Measurements from ENCODE around the gene MDM4.

Gene MDM4

DNA sequence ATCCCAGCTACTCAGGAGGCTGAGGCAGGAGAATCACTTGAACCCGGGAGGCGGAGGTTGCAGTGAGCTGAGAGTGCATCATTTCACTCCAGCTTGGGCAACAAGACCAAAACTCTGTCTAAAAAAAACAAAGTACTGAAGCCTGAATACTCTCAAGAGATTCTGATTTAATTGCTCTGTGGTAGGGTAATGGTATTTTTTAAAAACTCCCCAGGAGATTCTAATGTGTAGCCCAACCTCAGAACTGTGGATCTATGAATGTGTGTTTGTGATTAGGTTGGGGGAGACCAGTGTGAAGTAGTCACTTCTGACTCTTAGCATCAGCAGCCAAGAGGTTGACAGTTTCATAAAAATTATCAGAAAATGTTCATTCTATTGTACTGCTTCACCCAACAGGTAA, 43.5 kb upstream of the MDM4 start:
- no peak for TF ChIP-seq CTCF (conservative IDR thresholded peaks at IDR 0.05; ENCODE audit: control insufficient read depth, insufficient read depth, low read depth, low read length)
- H3K4me3 ChIP-seq (ENCODE audit: control insufficient read depth, low read depth, low read length): no peak overlapping the region
- DNase-seq (ENCODE audit: low read depth): no peak

GRCh38 chr1:204473400-204473965, 42.7 kb upstream of the MDM4 start:
- no peak overlapping the region for H3K4me3 ChIP-seq (ENCODE audit: control insufficient read depth, low read depth, low read length)
- no peak for DNase-seq (ENCODE audit: low read depth)
- no peak for TF ChIP-seq CTCF (conservative IDR thresholded peaks at IDR 0.05; ENCODE audit: control insufficient read depth, insufficient read depth, low read depth, low read length)

DNA sequence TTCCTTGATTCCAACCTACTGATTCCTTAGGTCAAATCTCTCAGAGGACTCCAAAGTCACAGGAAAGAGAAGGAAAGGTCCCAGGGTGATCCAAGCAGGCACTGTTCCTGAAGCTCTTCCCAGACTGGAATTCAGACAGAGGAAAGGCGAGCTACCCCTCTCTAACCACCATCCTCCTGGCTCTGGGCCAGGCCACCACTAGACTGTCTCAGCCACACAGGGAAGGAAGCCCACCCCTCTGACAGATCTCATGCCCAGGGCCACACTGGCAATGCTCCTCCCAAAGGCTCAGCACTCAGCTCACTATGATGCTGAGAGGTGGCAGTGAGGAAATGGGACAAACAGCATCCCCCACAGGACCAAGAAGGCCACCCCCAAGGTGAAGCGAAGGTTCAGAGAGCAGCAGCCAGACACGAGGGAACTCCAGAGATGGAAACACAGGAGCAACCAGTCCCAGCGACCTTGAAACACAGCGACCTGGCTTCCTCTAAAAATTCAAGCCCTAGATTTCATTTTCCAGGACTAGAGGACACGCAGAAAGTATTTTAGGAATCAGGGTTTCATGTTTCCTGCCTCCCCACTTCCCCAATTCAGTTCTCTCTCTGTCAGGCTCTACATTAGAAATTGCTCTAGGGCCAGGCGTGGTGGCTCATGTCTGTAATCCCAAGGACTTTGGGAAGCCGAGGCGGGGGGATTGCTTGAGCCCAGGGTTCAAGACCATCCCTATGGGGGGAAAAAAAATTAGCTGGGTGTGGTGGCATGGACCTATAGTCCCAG, 40.4 kb upstream of the MDM4 start:
- DNase-seq (ENCODE audit: low read depth): no peak
- TF ChIP-seq CTCF (conservative IDR thresholded peaks at IDR 0.05; ENCODE audit: control insufficient read depth, insufficient read depth, low read depth, low read length): no peak
- H3K4me3 ChIP-seq (ENCODE audit: control insufficient read depth, low read depth, low read length): no peak overlapping the region

DNA sequence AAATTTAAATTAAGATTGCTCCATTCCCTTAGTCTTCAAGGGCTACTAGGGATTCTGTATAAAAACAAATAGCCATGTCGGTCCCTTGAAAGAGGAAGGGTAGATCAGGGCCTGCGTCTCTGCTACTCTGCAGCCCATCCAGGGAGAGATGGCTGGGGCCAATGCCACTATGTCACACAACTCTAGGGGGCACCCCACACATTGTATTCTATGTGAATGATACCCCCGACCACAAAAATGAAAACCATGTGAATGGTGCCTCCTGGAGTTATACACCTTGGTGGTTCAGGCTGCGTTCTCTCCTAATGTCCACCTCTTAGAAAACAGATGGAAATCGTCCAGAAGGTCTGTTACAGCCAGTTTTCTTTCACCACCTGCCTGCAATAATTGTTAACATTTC, 39.6 kb upstream of the MDM4 start:
- no peak for TF ChIP-seq CTCF (conservative IDR thresholded peaks at IDR 0.05; ENCODE audit: control insufficient read depth, insufficient read depth, low read depth, low read length)
- no peak overlapping the region for H3K4me3 ChIP-seq (ENCODE audit: control insufficient read depth, low read depth, low read length)
- DNase-seq (ENCODE audit: low read depth): no peak

- no peak for TF ChIP-seq CTCF (conservative IDR thresholded peaks at IDR 0.05; ENCODE audit: control insufficient read depth, insufficient read depth, low read depth, low read length)
- H3K4me3 ChIP-seq (ENCODE audit: control insufficient read depth, low read depth, low read length): no peak overlapping the region
- no peak for DNase-seq (ENCODE audit: low read depth)
Measured at GRCh38 chr1:204477036-204477740, 39.0 kb upstream of the MDM4 start.

DNA sequence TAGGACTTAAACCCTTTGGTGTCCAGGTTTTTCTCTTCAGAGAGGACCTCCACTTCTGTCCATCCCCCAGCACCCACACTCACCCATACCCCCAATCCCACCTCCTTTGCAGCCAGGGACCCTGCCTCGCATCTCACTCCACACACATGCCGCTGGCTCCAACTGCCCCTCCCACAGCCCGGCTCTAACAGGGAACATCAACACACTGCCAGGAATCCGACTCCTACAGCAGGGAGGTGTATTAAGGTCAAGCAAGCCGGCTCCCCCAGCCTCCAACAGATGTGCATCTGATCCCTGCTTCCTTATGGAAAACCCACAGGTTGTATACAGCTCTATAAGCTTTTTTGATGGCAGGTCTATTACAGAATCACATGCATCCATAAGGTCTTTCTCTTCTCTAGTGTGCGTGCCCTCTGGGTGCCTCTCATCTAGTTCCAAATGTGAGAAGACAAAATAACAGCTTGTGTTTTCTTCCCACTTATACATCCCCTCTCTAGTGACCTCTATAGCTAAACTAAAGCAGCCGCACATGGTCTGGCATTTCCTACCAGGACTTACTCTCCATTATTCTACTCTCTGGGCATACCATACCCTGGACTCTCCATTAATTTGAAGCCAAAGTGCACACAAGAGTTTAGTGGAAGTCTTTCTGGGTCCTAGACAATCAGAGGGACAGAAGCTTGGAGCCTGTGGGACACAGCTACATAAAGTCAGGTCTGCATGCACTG, 37.9 kb upstream of the MDM4 start:
- no peak for DNase-seq (ENCODE audit: low read depth)
- no peak overlapping the region for H3K4me3 ChIP-seq (ENCODE audit: control insufficient read depth, low read depth, low read length)
- no peak for TF ChIP-seq CTCF (conservative IDR thresholded peaks at IDR 0.05; ENCODE audit: control insufficient read depth, insufficient read depth, low read depth, low read length)

Data from fibroblast of mammary gland (primary cell).